Measurements from ENCODE around the gene TMPRSS3.

DNA sequence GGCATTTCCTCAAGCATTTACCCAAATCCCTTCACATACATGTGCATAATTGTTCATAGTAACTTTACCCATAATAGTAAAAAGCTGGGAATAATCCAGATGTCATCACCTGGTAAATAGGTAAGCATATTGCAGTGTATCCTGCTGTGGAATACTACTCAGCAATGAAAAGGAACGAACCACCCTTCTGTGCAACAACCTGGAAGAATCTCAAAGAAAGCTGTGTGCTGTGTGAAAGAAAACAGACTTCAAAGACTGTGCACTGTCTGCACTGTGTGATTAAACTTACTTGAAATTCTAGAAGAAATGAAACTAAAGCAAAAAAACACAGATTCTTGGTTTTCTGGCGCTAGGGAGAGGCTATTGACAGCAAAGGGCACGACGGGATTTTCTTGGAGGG is 58.6 kb downstream of the TMPRSS3 start:
- no peak for TF ChIP-seq EZH2phosphoT487 (IDR thresholded peaks at IDR 0.05; ENCODE audit: borderline replicate concordance)
- TF ChIP-seq, protein P1, sequence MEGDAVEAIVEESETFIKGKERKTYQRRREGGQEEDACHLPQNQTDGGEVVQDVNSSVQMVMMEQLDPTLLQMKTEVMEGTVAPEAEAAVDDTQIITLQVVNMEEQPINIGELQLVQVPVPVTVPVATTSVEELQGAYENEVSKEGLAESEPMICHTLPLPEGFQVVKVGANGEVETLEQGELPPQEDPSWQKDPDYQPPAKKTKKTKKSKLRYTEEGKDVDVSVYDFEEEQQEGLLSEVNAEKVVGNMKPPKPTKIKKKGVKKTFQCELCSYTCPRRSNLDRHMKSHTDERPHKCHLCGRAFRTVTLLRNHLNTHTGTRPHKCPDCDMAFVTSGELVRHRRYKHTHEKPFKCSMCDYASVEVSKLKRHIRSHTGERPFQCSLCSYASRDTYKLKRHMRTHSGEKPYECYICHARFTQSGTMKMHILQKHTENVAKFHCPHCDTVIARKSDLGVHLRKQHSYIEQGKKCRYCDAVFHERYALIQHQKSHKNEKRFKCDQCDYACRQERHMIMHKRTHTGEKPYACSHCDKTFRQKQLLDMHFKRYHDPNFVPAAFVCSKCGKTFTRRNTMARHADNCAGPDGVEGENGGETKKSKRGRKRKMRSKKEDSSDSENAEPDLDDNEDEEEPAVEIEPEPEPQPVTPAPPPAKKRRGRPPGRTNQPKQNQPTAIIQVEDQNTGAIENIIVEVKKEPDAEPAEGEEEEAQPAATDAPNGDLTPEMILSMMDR (conservative IDR thresholded peaks at IDR 0.05; ENCODE audit: low read length) = no peak
